Head of caudate nucleus (tissue), 42 donors: ENCODE measurements around the gene ELMO2.

Experiments
- DNase-seq, 42 donors: peaks; one replicate each; pipeline versions ENCODE4 v3.0.0 to v3.0.0-alpha.2; 2020 to 2021; ENCODE audit warnings: mixed read lengths in 7 of 42
- intact Hi-C: fragments of 100-400 bp; cut with DNase I; formaldehyde crosslinking; loops from one replicate; pipeline ENCODE4 v1.15.0; 2022

The ELMO2 gene

DNA sequence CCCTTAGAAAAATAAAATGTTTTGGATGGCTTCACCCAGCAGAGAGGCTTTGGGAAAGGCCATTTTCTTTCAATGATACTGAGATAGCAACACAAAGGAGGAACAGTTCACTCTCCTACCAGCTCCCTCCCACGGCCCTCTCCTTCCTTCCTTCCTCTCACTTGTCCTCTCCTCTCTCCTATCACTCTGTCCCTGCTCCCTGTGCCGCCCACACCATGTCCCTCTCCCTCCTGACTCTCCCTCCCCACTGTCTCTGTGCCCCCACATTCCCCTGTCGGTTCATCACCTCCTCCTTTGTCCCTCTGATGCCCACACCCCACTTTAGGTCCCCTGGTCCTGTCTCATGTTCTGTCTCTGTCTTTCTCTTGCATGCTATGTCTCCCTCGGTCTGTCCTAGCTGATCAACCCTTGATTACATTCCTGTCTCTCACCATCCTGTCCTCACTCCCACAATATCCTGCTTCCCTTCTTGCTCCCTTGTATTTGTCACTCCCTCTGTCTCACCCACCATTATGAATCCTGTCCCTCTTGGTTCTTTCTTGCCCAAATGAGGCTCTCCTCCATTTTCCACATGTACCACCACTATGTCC lies 30.1 kb downstream of the ELMO2 start:
- no peak for DNase-seq
- intact Hi-C loops: no loop called here

DNA sequence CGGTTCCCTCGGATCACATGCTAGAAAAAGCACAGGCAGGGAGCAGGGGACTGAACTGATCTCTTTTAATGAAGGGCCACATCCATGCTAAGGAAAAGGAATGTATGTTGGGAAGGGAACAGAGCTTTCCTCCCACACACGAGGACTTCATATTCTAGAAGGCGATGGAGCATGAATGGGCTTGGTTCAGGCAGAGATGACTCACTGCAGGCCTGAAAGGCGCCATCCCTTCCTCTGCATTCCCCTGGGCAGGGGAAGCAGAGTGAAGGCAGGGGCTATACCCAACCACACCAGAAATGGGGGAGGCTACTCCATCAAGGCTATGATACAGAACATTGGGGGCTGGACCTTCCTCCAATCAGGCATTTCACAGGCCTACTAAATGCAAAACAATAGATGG lies 30.6 kb downstream of the ELMO2 start:
- intact Hi-C loops: no loop called here
- DNase-seq: peak in 3 of 42 donors; percentile 41 to 60 (median 51)

DNA sequence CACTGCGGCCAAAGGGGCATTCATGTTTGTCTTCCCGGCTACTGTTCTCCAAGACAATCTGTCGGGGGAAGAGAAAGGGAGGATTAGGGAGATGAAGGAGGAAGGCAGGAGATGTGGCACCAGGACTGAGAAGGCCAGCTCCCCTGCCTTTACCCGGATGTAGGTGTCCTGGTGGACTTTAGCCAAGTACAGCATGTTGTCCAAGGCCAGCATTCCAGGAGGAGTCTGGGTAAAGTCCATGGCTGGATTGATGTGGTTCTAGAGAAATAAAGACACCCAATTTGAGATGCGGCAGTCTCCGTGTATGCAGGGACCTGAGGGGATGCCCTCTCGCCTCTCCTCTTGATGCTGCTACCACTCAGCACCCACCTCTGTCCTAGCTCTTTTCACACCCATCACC lies 32.0 kb downstream of the ELMO2 start:
- intact Hi-C loops: no loop called here
- DNase-seq: no peak

DNA sequence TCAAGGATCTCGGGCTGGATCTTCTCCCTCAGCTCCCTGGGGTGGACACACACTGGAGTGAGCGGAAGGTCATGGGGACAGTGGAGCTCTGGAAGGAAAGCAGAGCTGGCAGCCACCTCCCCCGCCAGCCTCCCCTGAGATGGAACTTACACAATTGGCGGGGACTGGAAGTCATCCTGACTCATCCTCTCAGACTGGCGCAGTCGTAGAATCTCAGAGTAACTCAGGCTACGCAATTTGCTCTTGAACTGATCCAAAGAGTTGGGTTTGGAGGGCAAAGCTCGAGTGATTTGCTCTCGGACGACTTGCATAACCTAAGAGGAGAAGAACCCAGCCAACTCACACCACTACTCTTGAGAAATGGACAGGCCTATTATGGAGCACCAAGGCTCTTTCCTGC lies 34.8 kb downstream of the ELMO2 start:
- intact Hi-C loops: no loop called here

DNA sequence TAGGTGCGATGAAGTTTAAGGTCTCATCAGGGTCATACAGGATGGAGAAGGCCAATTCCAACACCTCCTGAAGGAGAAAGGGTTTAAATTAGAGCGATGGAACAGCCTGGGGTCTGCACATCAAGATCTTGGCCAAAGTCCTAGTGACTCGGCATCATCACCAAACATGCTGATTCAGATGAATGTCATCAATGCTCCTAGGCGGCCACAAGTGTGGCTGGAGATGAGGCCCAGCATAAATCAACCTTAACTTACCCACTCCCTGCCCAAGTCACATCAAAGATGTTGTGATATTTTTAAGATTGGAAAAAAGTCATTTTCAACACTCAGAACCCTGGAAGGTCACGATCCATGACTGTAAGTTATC lies 37.5 kb downstream of the ELMO2 start:
- intact Hi-C loops: no loop called here
- no peak for DNase-seq

More for the DNA sequence above, 34.8 kb downstream of the ELMO2 start:
- DNase-seq: peak in 15 of 42 donors; percentile 37 to 79 (median 61)

DNA sequence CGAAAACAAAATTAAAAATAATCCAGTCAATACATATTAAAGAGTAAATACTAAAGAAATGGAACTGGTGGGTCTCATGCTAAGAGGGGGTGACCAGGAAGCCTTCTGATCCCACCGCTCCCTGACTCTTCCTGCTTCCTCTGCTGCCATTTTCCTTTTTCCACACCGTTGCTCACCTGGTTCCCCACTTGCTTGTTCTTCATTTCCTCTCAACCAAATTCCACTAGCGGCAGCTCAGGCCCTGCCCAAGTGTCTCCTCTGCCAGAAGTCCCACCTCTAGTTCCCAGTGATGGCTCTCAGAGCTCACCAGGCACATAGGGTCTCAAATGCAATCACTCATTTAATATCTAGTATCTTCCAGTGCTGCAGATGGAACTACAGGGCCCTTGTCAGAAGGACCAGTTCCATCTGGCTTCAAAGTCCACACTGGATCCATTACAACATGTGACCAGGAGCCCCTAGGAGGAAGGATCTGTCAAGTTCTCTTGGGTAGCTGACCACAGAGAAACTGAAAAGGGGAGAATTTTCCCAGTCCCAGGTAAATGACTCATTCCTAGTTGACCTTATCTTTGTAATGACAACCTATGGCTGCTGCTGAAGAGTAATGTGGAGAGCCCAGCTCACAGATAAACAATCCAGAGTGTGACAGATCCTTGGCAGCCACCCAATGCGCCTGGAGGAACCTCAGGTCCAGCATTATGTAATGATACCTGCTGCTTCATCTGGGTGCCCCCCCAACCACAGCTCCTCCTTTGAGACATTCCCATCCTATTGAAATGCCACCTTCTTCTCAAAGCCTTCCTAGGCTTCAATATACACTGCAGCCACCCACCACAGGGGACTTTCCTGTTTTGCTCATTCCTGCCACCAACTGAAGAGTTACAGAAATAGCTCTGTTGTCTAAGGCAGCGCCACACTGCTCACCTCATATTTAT lies 38.2 kb downstream of the ELMO2 start:
- intact Hi-C loops: no loop called here
- no peak for DNase-seq

DNA sequence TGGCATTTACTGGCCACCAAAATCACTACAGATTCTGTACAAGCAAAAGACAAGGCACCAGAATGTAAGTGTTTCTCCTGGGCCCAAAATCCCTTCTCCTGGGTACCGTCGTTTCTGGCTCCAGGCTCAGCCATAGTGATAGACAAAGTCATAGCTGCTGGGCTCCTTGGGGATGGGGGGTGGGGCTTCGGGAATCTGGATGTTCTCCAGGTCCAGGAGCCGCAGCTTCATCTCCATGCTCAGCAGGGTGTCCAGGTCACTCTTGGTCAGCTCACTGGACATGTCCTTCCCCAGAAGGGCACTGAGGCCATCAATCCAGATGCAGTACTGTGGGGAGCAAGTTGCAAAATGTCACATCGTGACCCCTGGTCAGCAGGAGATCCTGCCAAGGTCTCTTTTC lies 39.2 kb downstream of the ELMO2 start:
- no peak for DNase-seq
- intact Hi-C loops: no loop called here

DNA sequence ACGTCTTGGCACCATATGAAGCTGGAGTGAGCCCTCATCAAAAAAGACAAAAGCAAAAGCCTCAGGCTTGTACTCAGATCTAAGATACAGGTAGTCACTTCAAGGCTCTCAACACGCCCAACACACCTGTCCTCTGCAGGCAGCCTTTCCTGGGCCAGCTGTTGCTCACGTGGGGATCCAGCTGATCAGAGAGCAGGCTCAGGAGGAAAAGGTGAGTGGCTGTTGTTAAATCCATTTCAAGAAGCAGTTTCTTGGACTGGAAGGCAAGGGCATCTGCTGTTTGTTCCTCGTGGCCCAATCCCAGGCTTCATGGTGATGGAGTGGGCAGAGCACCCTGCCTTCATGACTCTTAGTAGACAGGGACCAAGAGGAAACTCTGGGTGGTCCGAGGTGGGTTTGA lies 39.6 kb downstream of the ELMO2 start:
- no peak for DNase-seq
- intact Hi-C loops: no loop called here

DNA sequence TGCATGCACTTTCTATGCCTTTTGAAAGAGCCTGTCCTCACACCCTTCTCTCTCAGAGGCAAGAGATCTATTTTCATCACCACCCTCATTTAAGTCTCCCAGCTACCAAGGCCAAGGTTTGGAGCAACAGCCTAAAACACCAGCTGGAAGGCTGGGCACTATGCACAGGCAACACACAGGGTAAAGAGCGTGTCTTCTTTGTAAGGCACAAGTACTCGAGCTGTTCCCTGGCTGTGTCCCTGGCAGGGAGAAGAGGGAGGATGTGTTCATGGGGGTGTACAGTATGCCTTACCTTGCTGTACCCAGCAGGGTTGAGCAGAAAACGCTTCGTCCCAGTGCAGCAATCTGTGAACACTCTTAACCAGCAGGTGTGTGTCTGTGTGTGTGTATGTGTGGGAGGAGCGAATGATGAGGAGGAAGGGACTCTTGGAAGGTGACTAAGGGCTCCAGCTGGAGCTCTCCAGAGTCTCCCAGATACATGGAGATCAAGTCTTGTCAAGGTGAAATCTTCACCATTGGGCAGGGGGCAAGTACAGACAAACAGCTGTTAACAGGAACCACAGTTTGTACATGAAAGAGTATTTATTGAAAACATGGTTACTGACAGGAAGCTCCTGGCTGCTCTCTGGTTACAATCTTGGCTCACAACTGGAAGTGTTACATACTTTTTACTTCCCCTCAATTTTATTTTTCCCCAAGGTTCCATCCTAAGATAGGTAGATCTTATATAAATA lies 40.8 kb downstream of the ELMO2 start:
- intact Hi-C loops: no loop called here
- DNase-seq: peak in 38 of 42 donors; percentile 31 to 93 (median 68)

DNA sequence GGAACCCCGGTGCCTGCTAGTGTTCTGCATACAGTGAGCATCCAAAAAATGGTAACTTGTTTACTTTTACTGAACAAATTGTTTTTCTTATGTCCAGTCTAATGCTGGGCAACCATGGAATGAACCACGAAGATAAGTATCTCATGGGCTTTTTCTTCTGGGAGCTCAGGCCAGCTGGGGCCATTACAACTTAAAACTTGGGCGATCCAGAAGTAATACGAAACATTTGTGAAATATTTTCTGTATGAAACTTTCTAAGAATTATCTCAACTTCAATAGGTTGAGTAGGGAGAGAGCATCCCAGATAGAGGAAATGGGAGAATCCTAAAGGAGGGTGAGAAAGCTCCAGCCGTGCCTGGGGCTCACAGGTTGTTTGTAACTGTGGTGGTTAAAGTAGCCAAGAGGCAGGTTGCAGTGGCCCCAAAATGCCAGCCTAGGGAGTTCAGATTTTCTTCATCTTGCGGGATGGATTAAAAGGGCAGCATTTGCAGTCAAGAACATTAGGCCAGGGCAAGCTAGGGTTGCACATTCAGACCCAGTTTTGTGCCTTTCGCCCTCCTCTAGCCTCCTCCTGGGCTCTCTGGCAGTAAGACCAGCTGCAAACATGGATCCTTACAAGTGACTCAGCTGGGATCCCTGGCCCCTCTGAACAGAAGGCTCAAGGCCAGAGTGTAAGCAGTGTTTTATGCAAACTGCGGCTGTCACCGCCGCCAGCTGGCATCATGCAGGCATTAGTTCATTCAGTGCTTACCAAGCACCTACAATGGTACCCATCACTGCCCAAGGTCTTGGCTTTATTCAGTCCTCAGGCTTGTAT lies 41.5 kb downstream of the ELMO2 start:
- peak in 39 of 42 donors; percentile 26 to 90 (median 62) for DNase-seq
- intact Hi-C loops: no loop called here

DNA sequence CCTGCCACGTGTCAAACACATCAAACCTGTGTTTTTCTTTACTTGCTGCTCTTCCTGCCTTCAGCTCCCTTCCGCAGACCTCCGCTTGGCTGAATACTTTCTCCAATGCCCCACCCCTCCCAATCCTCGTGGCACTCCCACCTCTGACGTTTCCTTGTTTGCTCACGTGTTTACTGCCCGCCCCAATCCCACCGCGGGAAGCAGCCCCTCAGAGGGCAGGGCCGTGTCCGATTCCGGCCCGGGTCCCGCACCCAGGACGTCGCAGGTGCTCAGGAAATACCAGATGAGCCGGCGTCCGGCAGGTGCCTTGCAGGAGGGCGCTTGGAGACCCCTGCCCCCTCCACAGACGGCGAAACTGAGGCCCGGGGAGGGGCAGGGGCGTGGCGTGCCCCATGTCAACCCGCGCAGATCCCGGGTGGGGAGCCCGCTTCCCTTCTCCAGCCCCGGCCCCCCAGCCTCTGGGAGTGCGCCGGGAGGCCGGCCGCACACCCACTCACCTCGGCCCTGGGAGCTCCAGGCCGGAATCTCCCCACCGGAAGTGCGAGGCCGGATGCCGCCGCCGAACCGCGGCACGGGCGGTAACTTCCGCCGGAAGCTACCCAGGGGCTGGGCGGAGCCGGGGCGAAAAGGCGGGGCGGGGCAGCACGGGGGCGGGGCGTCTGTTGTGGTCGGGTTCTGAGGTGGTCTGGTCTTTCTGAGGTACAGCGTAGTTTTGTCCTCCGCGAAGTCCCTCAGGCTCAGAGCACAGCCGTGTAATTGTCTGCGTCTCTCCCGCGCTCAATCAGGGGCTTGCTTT lies 42.3 kb downstream of the ELMO2 start:
- DNase-seq: peak; percentile 52 to 95 (median 89)
- intact Hi-C loops: no loop called here

DNA sequence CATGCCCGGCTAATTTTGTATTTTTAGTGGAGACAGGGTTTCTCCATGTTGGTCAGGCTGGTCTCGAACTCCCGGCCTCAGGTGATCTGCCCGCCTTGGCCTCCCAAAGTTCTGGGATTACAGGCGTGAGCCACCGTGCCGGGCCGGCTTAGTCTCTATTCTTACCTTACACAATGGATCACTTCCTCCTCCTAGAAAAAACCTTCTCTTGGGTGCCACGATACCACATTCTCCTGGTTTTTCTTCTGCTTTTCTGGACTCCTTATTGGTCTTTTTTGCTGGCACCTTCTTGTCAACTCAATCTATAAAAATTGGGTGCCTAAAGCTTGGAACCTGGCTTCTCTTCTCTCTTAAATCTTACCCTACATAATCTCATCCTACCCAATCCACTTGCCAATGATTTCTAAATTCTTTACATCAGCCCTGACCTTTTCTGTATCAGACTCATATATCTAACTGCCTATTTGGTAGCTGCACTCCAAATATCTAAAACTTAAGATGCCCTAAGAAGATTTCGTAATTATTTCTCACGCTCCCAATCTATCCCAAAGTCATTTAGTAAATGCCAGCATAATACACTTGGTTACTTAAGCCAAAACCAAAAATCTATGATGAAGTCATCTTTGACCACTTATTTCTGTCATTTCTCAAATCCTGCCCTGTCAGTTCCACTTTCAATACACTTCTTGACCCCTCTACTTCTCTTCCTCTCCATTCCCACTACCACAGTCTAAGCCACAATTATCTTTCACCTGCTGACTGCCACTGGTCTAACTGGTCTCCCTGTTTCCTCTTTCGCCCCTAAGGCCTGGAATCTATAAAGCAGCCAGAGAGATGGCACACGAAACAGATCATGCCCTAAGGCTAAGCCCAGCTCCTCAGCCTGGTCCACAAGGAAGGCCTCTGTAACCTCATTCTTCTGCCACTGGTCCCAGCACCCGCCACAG lies 43.2 kb downstream of the ELMO2 start:
- DNase-seq: no peak
- intact Hi-C loops: no loop called here

DNA sequence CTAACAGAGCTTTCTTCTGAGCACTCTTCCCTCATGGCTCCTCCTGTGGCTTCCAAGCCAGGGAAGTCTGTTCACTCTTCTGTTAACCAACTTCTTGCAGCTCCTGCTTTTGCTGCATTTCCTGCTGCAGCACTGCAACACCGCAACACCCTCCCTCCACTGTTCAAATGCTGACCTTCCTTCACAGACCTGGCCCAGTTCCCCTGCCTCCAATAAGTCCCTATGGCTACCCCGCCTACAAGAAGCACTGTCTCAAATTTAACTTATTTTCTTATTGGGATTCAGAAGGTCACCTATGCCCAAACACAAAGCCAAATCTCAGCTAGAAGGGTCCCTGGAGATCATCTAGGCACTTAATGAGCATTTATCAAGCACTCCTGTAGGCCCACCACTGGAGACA lies 44.6 kb downstream of the ELMO2 start:
- DNase-seq: no peak
- intact Hi-C loops: no loop called here

DNA sequence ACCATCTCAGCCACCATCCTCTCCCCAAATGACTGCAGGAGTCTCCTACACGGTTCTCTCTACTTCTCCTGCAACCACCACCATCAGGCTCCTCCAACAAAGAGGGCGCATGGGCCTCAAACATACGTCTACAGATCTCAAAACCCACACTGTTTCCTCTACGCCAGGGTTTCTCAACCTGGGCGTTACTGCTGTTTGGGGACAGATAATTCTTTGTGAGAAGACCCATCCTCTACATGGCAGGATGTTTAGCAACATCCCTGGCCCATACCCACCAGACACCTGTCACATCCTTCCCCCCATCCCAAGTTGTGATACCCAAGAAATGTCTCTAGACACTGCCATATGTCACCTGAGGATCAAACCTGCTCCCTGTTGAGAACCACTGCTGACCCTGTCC lies 45.0 kb downstream of the ELMO2 start:
- intact Hi-C loops: no loop called here
- DNase-seq: no peak

DNA sequence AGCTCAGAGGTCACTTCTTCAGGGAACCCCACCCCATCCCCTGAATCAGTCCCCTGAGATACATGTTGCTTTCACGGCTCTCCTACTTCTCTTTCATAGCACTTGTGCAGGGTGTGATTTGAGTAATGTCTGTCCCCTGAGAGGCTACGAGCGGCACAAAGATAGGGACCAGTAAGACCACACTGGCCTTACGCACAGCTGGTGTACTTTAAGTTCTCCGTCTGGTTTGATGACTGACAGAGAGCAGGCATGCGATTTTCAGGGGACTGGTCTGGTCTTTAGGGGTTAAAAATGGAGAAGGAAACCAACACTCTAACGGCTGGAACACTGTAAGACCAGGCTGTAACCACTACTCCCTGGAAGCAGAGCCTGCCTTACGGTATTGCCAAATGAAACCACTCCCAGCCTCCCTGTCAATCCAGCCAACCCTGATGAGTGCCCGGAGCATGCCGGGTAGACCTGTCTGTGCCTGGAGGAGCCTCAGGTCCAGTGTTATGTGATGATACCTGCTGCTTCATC lies 47.1 kb downstream of the ELMO2 start:
- intact Hi-C loops: no loop called here
- no peak for DNase-seq

DNA sequence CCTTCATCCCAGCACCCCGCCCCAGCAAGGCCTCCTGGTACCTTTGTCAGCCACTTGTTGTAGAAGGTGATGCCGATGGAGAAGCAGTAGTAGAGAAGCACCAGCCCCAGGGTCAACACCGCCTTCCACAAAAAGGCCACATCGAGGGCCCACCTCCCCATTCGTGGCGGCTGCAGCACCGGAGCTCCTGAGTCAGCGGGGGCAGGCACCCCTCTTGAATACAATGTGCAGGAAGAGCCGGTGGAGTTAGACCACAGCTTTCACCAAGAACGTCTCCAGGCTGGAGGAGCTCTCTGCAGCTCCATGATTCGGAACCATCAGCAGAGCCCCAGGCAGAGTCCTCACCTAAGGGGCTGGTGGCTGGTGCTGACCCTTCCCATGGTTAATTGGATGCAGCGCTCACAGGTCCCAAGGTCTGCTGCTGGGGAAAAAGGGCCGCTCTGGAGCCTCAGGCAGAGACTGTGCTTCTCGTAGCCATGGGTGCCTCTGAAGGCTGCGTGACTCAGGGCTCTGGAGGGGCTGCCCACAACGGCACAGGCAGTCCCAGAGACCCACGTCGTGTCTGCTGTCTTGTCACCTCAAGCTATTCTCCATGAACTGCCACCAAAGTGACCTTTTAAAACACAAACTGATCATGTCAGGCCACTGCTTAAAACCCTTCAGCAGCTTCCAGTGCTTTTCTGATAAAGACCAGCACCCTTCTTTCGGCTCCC lies 47.9 kb downstream of the ELMO2 start:
- no peak for DNase-seq

More for the DNA sequence above, 47.9 kb downstream of the ELMO2 start:
- intact Hi-C loops: no loop called here
